HEK293 (cell line): ENCODE measurements around the gene TRMU.

ENCODE experiments used
- CTCF ChIA-PET: fragments of 350-600 bp; formaldehyde crosslinking; extraction: SDS; loops from one replicate; lab custom pipeline; 2021; ENCODE audit warnings: antibody characterized with exemption; lab: Yijun Ruan, JAX
- POLR2A ChIA-PET: fragments of 300-600 bp; formaldehyde crosslinking; extraction: SDS; loops from one replicate; lab custom pipeline; 2020; ENCODE audit warnings: antibody characterized with exemption, inconsistent platforms; lab: Yijun Ruan, JAX
- H3K27ac ChIP-seq: fragments of 200-500 bp; sonication (Bioruptor generic); 2 replicates; pipeline ENCODE4 v1.5.1; 2014; ENCODE audit warnings: low read depth, low read length, control low read depth, inconsistent platforms; ENCODE audit errors: extremely low read depth
- H3K36me3 ChIP-seq, 2 experiments: fragments of 200-500 bp in 1 of 2; sonication (Bioruptor generic) in 1 of 2; 1 replicate in 1 of 2; 2 replicates in 1 of 2; pipeline ENCODE4 v1.5.1; 2014 to 2017; ENCODE audit warnings: inconsistent platforms in 2 of 2, low read length in 2 of 2; ENCODE audit not compliant: control insufficient read depth in 2 of 2, insufficient read depth in 1 of 2
- H3K4me1 ChIP-seq: fragments of 200-500 bp; sonication (Bioruptor generic); 2 replicates; pipeline ENCODE4 v1.5.1; 2014; ENCODE audit warnings: mild to moderate bottlenecking, low read length, inconsistent platforms; ENCODE audit not compliant: control insufficient read depth, insufficient read depth
- H3K4me3 ChIP-seq: 2 replicates; pipeline ENCODE4 v1.5.1; 2011; ENCODE audit warnings: low read depth, mild to moderate bottlenecking, control low read depth, low read length, moderate library complexity
- H3K9me3 ChIP-seq: fragments of 200-500 bp; sonication (Bioruptor generic); 2 replicates; pipeline ENCODE4 v1.5.1; 2014; ENCODE audit warnings: low read depth, low read length, inconsistent platforms; ENCODE audit not compliant: control insufficient read depth, insufficient read depth
- GLI4 ChIP-seq: fragments of 450-650 bp; formaldehyde crosslinking; IDR thresholded peaks from 2 replicates; pipeline ENCODE4 v1.5.1; 2016; ENCODE audit warnings: missing biosample characterization, missing genetic modification characterization
- KLF8 ChIP-seq: fragments of 450-650 bp; formaldehyde crosslinking; IDR thresholded peaks from 2 replicates; pipeline ENCODE4 v1.5.1; 2016; ENCODE audit warnings: missing biosample characterization, missing genetic modification characterization
- MZF1 ChIP-seq: fragments of 450-650 bp; formaldehyde crosslinking; IDR thresholded peaks from 2 replicates; pipeline ENCODE4 v1.5.1; 2017; ENCODE audit warnings: missing biosample characterization, missing genetic modification characterization, borderline replicate concordance
- SCRT1 ChIP-seq: fragments of 450-650 bp; formaldehyde crosslinking; IDR thresholded peaks from 2 replicates; pipeline ENCODE4 v1.5.1; 2016; ENCODE audit warnings: missing biosample characterization, missing genetic modification characterization, borderline replicate concordance
- TRIM28 ChIP-seq: IDR thresholded peaks from 2 replicates; pipeline ENCODE4 v1.6.1; 2011; ENCODE audit warnings: low read length, control low read depth, borderline replicate concordance
- ZBTB6 ChIP-seq: fragments of 450-650 bp; formaldehyde crosslinking; IDR thresholded peaks from 2 replicates; pipeline ENCODE4 v1.5.1; 2017; ENCODE audit warnings: missing biosample characterization, missing genetic modification characterization
- ZNF184 ChIP-seq: fragments of 450-650 bp; IDR thresholded peaks from 2 replicates; pipeline ENCODE4 v1.5.1; 2018; ENCODE audit warnings: missing biosample characterization, mild to moderate bottlenecking, missing genetic modification characterization
- ZNF23 ChIP-seq: fragments of 450-650 bp; formaldehyde crosslinking; IDR thresholded peaks from 2 replicates; pipeline ENCODE4 v1.5.1; 2016; ENCODE audit warnings: missing biosample characterization, missing genetic modification characterization, borderline replicate concordance
- ZNF292 ChIP-seq: fragments of 450-650 bp; formaldehyde crosslinking; IDR thresholded peaks from 2 replicates; pipeline ENCODE4 v1.5.1; 2016; ENCODE audit warnings: low read depth, missing biosample characterization, missing genetic modification characterization, borderline replicate concordance
- ZNF335 ChIP-seq: fragments of 450-650 bp; formaldehyde crosslinking; conservative IDR thresholded peaks from 2 replicates; pipeline ENCODE4 v1.5.1; 2016; ENCODE audit warnings: missing biosample characterization, missing genetic modification characterization
- ZNF510 ChIP-seq: fragments of 450-650 bp; formaldehyde crosslinking; IDR thresholded peaks from 2 replicates; pipeline ENCODE4 v1.5.1; 2018; ENCODE audit warnings: mild to moderate bottlenecking, missing genetic modification characterization, missing biosample characterization; ENCODE audit not compliant: insufficient replicate concordance
- ZNF514 ChIP-seq: fragments of 450-650 bp; formaldehyde crosslinking; IDR thresholded peaks from 2 replicates; pipeline ENCODE4 v1.5.1; 2016; ENCODE audit warnings: missing biosample characterization, missing genetic modification characterization
- ZNF521 ChIP-seq: fragments of 450-650 bp; formaldehyde crosslinking; IDR thresholded peaks from 2 replicates; pipeline ENCODE4 v1.5.1; 2017; ENCODE audit warnings: missing biosample characterization, mild to moderate bottlenecking, missing genetic modification characterization
- ZNF555 ChIP-seq: fragments of 450-650 bp; formaldehyde crosslinking; conservative IDR thresholded peaks from 2 replicates; pipeline ENCODE4 v1.5.1; 2017; ENCODE audit warnings: missing biosample characterization, mild to moderate bottlenecking, missing genetic modification characterization, inconsistent platforms
- ZNF585B ChIP-seq: fragments of 450-650 bp; formaldehyde crosslinking; IDR thresholded peaks from 2 replicates; pipeline ENCODE4 v1.5.1; 2016; ENCODE audit warnings: missing biosample characterization, missing genetic modification characterization
- ZNF629 ChIP-seq: fragments of 450-650 bp; formaldehyde crosslinking; IDR thresholded peaks from 2 replicates; pipeline ENCODE4 v1.5.1; 2017; ENCODE audit warnings: missing biosample characterization, missing genetic modification characterization
- ZNF658 ChIP-seq: fragments of 450-650 bp; formaldehyde crosslinking; IDR thresholded peaks from 2 replicates; pipeline ENCODE4; 2016; ENCODE audit warnings: missing biosample characterization, missing genetic modification characterization
- ZNF692 ChIP-seq: fragments of 450-650 bp; formaldehyde crosslinking; IDR thresholded peaks from 2 replicates; pipeline ENCODE4 v1.5.1; 2016; ENCODE audit warnings: missing biosample characterization, missing genetic modification characterization
- ZNF768 ChIP-seq: fragments of 450-650 bp; formaldehyde crosslinking; IDR thresholded peaks from 2 replicates; pipeline ENCODE4 v1.5.1; 2018; ENCODE audit warnings: missing biosample characterization, mild to moderate bottlenecking, missing genetic modification characterization
- ZNF791 ChIP-seq: fragments of 450-650 bp; formaldehyde crosslinking; IDR thresholded peaks from 2 replicates; pipeline ENCODE4 v1.5.1; 2016; ENCODE audit warnings: missing biosample characterization, missing genetic modification characterization
- ZNF830 ChIP-seq: fragments of 450-650 bp; IDR thresholded peaks from 2 replicates; pipeline ENCODE4 v1.5.0; 2018; ENCODE audit warnings: missing biosample characterization, missing genetic modification characterization, low read depth, mild to moderate bottlenecking, moderate library complexity
- ZNF843 ChIP-seq: fragments of 450-650 bp; formaldehyde crosslinking; IDR thresholded peaks from 2 replicates; pipeline ENCODE4 v1.5.1; 2016; ENCODE audit warnings: missing biosample characterization, missing genetic modification characterization
- ZSCAN16 ChIP-seq: fragments of 450-650 bp; formaldehyde crosslinking; IDR thresholded peaks from 2 replicates; pipeline ENCODE4 v1.5.1; 2016; ENCODE audit warnings: missing biosample characterization, missing genetic modification characterization
- ZSCAN23 ChIP-seq: fragments of 450-650 bp; formaldehyde crosslinking; IDR thresholded peaks from 2 replicates; pipeline ENCODE4 v1.5.1; 2016; ENCODE audit warnings: missing biosample characterization, missing genetic modification characterization
- TF ChIP-seq, protein P1 (sequence below): fragments of 450-650 bp; formaldehyde crosslinking; IDR thresholded peaks from 2 replicates; pipeline ENCODE4 v1.5.1; 2016; ENCODE audit warnings: missing biosample characterization, missing genetic modification characterization, low read depth
- TF ChIP-seq, protein P2 (sequence below): fragments of 450-650 bp; formaldehyde crosslinking; IDR thresholded peaks from 2 replicates; pipeline ENCODE4 v1.5.1; 2016; ENCODE audit warnings: missing biosample characterization, missing genetic modification characterization, borderline replicate concordance
- TF ChIP-seq, protein P3 (sequence below): fragments of 450-650 bp; formaldehyde crosslinking; IDR thresholded peaks from 2 replicates; pipeline ENCODE4 v1.5.1; 2016; ENCODE audit warnings: missing biosample characterization, missing genetic modification characterization

The TRMU gene

GRCh38 chr22:46349238-46349637 is 13.7 kb downstream of the TRMU start:
- Histone ChIP-seq H3K4me3 (no peak overlapping the region), H3K9me3 (no peaks in the 10 kb centered on the region), H3K4me1 (peaks cover 6% of the 10 kb centered on the region; the same call in 1 of the 2 replicates), H3K27ac (no peak overlapping the region), H3K36me3 (peaks cover 52 to 99% of the 10 kb centered on the region in 2 experiments)
- no peak for TF ChIP-seq ZSCAN23
- TF ChIP-seq, protein P1, sequence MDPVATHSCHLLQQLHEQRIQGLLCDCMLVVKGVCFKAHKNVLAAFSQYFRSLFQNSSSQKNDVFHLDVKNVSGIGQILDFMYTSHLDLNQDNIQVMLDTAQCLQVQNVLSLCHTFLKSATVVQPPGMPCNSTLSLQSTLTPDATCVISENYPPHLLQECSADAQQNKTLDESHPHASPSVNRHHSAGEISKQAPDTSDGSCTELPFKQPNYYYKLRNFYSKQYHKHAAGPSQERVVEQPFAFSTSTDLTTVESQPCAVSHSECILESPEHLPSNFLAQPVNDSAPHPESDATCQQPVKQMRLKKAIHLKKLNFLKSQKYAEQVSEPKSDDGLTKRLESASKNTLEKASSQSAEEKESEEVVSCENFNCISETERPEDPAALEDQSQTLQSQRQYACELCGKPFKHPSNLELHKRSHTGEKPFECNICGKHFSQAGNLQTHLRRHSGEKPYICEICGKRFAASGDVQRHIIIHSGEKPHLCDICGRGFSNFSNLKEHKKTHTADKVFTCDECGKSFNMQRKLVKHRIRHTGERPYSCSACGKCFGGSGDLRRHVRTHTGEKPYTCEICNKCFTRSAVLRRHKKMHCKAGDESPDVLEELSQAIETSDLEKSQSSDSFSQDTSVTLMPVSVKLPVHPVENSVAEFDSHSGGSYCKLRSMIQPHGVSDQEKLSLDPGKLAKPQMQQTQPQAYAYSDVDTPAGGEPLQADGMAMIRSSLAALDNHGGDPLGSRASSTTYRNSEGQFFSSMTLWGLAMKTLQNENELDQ (tag by site-specific recombination): no peak
- TF ChIP-seq TRIM28: no peak
- TF ChIP-seq SCRT1 (tag by site-specific recombination): no peak
- TF ChIP-seq ZNF514: no peak
- no peak for TF ChIP-seq ZBTB6 (tag by site-specific recombination)
- TF ChIP-seq GLI4: no peak
- no peak for TF ChIP-seq ZNF510 (tag by site-specific recombination)
- no peak for TF ChIP-seq ZNF585B
- no peak for TF ChIP-seq MZF1 (tag by site-specific recombination)
- TF ChIP-seq, protein P2, sequence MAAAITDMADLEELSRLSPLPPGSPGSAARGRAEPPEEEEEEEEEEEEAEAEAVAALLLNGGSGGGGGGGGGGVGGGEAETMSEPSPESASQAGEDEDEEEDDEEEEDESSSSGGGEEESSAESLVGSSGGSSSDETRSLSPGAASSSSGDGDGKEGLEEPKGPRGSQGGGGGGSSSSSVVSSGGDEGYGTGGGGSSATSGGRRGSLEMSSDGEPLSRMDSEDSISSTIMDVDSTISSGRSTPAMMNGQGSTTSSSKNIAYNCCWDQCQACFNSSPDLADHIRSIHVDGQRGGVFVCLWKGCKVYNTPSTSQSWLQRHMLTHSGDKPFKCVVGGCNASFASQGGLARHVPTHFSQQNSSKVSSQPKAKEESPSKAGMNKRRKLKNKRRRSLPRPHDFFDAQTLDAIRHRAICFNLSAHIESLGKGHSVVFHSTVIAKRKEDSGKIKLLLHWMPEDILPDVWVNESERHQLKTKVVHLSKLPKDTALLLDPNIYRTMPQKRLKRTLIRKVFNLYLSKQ (tag by site-specific recombination): no peak
- TF ChIP-seq ZNF184 (tag by site-specific recombination): no peak
- TF ChIP-seq ZNF791: no peak
- no peak for TF ChIP-seq ZNF521 (tag by site-specific recombination)
- CTCF ChIA-PET: interaction anchor here (0.7 kb wide), 1 partner anchor 355 kb away, joined by 3 read pairs; no protein-coding TSS in a partner anchor
- POLR2A ChIA-PET: interaction anchor here (1.0 kb wide), 1 partner anchor 14 kb away, joined by 3 read pairs; the partner anchor contains the start of gene TRMU

GRCh38 chr22:46349681-46350080 is 14.2 kb downstream of the TRMU start:
- ChIA-PET POLR2A (interaction anchor here (1.0 kb wide), 1 partner anchor 14 kb away, joined by 3 read pairs; the partner anchor contains the start of gene TRMU), CTCF (interaction anchor here (0.6 to 1.7 kb wide), 4 partner anchors 18 to 355 kb away, joined by 3 read pairs; no protein-coding TSS in a partner anchor)
- peaks cover 48 to 99% of the 10 kb centered on the region in 2 experiments for H3K36me3 ChIP-seq

More at GRCh38 chr22:46349681-46350080, 14.2 kb downstream of the TRMU start:
- H3K4me3 ChIP-seq: no peak overlapping the region
- TF ChIP-seq ZNF629 (tag by site-specific recombination): no peak
- TF ChIP-seq, protein P2 (tag by site-specific recombination): no peak
- no peak for TF ChIP-seq ZNF335 (tag by site-specific recombination)
- TF ChIP-seq ZNF555 (tag by site-specific recombination): no peak
- no peak for TF ChIP-seq KLF8
- TF ChIP-seq ZSCAN16 (tag by site-specific recombination): no peak
- no peak for TF ChIP-seq ZNF292
- TF ChIP-seq ZNF830 (tag by site-specific recombination): no peak
- no peak for TF ChIP-seq ZNF843
- TF ChIP-seq ZNF658 (tag by site-specific recombination): no peak
- no peak for TF ChIP-seq ZNF23 (tag by site-specific recombination)
- TF ChIP-seq, protein P3, sequence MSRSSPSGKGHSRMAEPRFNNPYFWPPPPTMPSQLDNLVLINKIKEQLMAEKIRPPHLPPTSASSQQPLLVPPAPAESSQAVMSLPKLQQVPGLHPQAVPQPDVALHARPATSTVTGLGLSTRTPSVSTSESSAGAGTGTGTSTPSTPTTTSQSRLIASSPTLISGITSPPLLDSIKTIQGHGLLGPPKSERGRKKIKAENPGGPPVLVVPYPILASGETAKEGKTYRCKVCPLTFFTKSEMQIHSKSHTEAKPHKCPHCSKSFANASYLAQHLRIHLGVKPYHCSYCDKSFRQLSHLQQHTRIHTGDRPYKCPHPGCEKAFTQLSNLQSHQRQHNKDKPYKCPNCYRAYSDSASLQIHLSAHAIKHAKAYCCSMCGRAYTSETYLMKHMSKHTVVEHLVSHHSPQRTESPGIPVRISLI (tag by site-specific recombination): no peak
- no peak for TF ChIP-seq ZNF692 (tag by site-specific recombination)
- TF ChIP-seq GLI4: no peak
- no peak for TF ChIP-seq ZNF768 (tag by site-specific recombination)
- TF ChIP-seq, all 188 proteins: peak for 0
- Histone ChIP-seq H3K9me3 (no peaks in the 10 kb centered on the region), H3K4me1 (peaks cover 6% of the 10 kb centered on the region; the same call in 1 of the 2 replicates), H3K27ac (no peak overlapping the region)
